Sigmoid colon (tissue), 3 donors: Measurements from ENCODE around the gene HIVEP2.

Experiments
- CTCF ChIP-seq, 4 experiments: fragments of 450-650 bp in 3 of 4; fragments of 200-600 bp in 1 of 4; IDR thresholded peaks; one replicate each; pipeline ENCODE4 v1.5.1; 2016 to 2019; ENCODE audit warnings: antibody characterized with exemption in 4 of 4, mild to moderate bottlenecking in 3 of 4, moderate library complexity in 2 of 4
- POLR2A ChIP-seq, 2 donors: fragments of 450-650 bp; IDR thresholded peaks; one replicate each; pipeline ENCODE4 v1.6.1; 2016; ENCODE audit warnings: antibody characterized with exemption in 2 of 2, mild to moderate bottlenecking in 2 of 2, moderate library complexity in 2 of 2

DNA sequence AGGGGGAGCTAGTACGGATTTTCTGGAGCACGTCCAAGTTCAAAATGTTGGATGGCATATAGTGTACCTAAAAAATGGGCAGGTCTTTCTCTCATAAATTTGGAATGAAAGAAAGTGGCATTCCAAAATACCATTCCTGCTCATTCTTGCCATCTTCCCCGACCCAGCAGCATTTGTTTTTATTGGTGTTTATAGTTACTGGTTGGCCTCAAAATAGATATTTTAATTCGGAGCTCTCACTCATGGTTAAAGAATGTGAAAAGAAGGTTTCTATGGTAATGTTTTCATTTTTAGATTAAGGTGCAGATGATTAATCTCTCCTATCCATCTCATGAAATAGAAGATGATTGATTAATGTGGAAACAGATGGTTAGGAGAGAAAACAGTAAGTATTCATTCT is 204.5 kb downstream of the HIVEP2 start:
- TF ChIP-seq CTCF (IDR thresholded peaks at IDR 0.05): no peak
- no peak for TF ChIP-seq POLR2A (IDR thresholded peaks at IDR 0.05)
